CD4-positive, alpha-beta T cell (primary cell): ENCODE measurements around the gene MYOT. TPM values are rescaled to one million over a fixed set of nuclear protein-coding genes. Genes with fewer than 3 reads are reported as not detected.

ENCODE experiments used
- ATAC-seq: fragments of 200-7000 bp; cut with Tn5 transposase; one replicate; pipeline ENCODE4 v1.10.0; 2022; ENCODE audit warnings: mild to moderate bottlenecking; ENCODE audit not compliant: poor library complexity
- CTCF ChIA-PET: fragments of 350-600 bp; sonication (Branson Sonifier 250); formaldehyde crosslinking; loops from one replicate; lab custom pipeline; 2021; ENCODE audit warnings: antibody characterized with exemption, inconsistent platforms; lab: Charles Lee
- POLR2A ChIA-PET: fragments of 350-600 bp; sonication (Branson Sonifier 250); formaldehyde crosslinking; loops from one replicate; lab custom pipeline; 2021; ENCODE audit warnings: antibody characterized with exemption, inconsistent platforms; lab: Charles Lee
- DNase-seq, 14 experiments: peaks; one replicate each; pipeline ENCODE4 v3.0.0-alpha.2; 2013 to 2020; ENCODE audit warnings: mixed read lengths in 2 of 14
- H3K27ac ChIP-seq, 2 donors: one replicate each; pipeline versions ENCODE4 v1.5.1 to v1.7.0; 2013; ENCODE audit warnings: low read length in 2 of 2, low read depth in 1 of 2, mild to moderate bottlenecking in 1 of 2
- H3K27me3 ChIP-seq, 2 experiments: 1 replicate in 1 of 2; 2 replicates in 1 of 2; pipeline versions ENCODE4 v1.6.1 to v1.7.0; 2013; ENCODE audit warnings: low read length in 2 of 2, control low read depth in 1 of 2, mild to moderate bottlenecking in 1 of 2, moderate library complexity in 1 of 2; ENCODE audit not compliant: insufficient read depth in 2 of 2, control insufficient read depth in 1 of 2
- H3K36me3 ChIP-seq: one replicate; pipeline ENCODE4 v1.6.1; 2013; ENCODE audit warnings: low read length, control low read depth; ENCODE audit not compliant: insufficient read depth
- H3K4me1 ChIP-seq: one replicate; pipeline ENCODE4 v1.6.1; 2013; ENCODE audit warnings: low read length, control low read depth; ENCODE audit not compliant: insufficient read depth
- H3K4me3 ChIP-seq: one replicate; pipeline ENCODE4 v1.5.1; 2013; ENCODE audit warnings: mild to moderate bottlenecking, low read length, moderate library complexity
- H3K9me3 ChIP-seq, 2 experiments: 1 replicate in 1 of 2; 2 replicates in 1 of 2; pipeline versions ENCODE4 v1.6.1 to v1.7.0; 2013; ENCODE audit warnings: low read length in 2 of 2, mild to moderate bottlenecking in 2 of 2, control low read depth in 1 of 2, moderate library complexity in 1 of 2; ENCODE audit not compliant: control insufficient read depth in 1 of 2, insufficient read depth in 1 of 2
- H3K27ac Mint-ChIP-seq: one replicate; pipeline ENCODE4 v1.8.0; 2020; ENCODE audit warnings: mixed read lengths
- H3K27me3 Mint-ChIP-seq: one replicate; pipeline ENCODE4 v1.8.0; 2021; ENCODE audit warnings: mixed read lengths
- H3K36me3 Mint-ChIP-seq: one replicate; pipeline ENCODE4 v1.8.0; 2021; ENCODE audit warnings: low read depth, mixed read lengths
- H3K4me1 Mint-ChIP-seq: one replicate; pipeline ENCODE4 v1.8.0; 2021; ENCODE audit warnings: low read depth, mixed read lengths
- H3K4me3 Mint-ChIP-seq: one replicate; pipeline ENCODE4 v1.8.0; 2020; ENCODE audit warnings: mild to moderate bottlenecking, mixed read lengths
- H3K9me3 Mint-ChIP-seq: one replicate; pipeline ENCODE4 v1.8.0; 2020; ENCODE audit warnings: mixed read lengths
- intact Hi-C, 2 experiments: fragments of 100-400 bp; cut with DNase I in 1 of 2; cut with micrococcal nuclease in 1 of 2; formaldehyde crosslinking; loops; one replicate each; pipeline versions ENCODE4 v1.15.1 to v1.9.0; 2023 to 2025; cut with DNase I, micrococcal nuclease
- total RNA-seq, 174 experiments: library from RNA in 2 of 174; stranded (reverse) in 2 of 174; gene quantifications; one replicate each; pipeline ENCODE4 v1.2.3 and lab custom pipeline; 2021 to 2026
- TF ChIP-seq, protein P1 (sequence below): fragments of 200-600 bp; IDR thresholded peaks from one replicate; pipeline ENCODE4 v1.8.0; 2022; ENCODE audit warnings: antibody characterized with exemption, mild to moderate bottlenecking

Gene MYOT
- total RNA-seq, 2 experiments from 2014 or later: not detected

- no peaks in the 10 kb centered on the region for H3K27me3 Mint-ChIP-seq
- ATAC-seq (no peak), DNase-seq (no peak)
- no peaks in the 10 kb centered on the region for H3K36me3 Mint-ChIP-seq
- H3K4me1 Mint-ChIP-seq: peaks cover 5% of the 10 kb centered on the region
- H3K27me3 ChIP-seq: no peaks in the 10 kb centered on the region
- no peaks in the 10 kb centered on the region for H3K9me3 ChIP-seq
- no peaks in the 10 kb centered on the region for H3K9me3 Mint-ChIP-seq
- intact Hi-C loops: no loop called here
- TF ChIP-seq, protein P1, sequence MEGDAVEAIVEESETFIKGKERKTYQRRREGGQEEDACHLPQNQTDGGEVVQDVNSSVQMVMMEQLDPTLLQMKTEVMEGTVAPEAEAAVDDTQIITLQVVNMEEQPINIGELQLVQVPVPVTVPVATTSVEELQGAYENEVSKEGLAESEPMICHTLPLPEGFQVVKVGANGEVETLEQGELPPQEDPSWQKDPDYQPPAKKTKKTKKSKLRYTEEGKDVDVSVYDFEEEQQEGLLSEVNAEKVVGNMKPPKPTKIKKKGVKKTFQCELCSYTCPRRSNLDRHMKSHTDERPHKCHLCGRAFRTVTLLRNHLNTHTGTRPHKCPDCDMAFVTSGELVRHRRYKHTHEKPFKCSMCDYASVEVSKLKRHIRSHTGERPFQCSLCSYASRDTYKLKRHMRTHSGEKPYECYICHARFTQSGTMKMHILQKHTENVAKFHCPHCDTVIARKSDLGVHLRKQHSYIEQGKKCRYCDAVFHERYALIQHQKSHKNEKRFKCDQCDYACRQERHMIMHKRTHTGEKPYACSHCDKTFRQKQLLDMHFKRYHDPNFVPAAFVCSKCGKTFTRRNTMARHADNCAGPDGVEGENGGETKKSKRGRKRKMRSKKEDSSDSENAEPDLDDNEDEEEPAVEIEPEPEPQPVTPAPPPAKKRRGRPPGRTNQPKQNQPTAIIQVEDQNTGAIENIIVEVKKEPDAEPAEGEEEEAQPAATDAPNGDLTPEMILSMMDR: no peak
- H3K27ac ChIP-seq: no peak overlapping the region
- CTCF ChIA-PET: interaction anchor here (1.1 kb wide), 1 partner anchor 12 kb away, joined by 3 read pairs; no protein-coding TSS in a partner anchor
- no peak overlapping the region for H3K4me3 ChIP-seq
- no peak overlapping the region for H3K27ac Mint-ChIP-seq
- no peak overlapping the region for H3K4me3 Mint-ChIP-seq
- POLR2A ChIA-PET: no interaction called here
- H3K4me1 ChIP-seq: no peaks in the 10 kb centered on the region
- H3K36me3 ChIP-seq: no peaks in the 10 kb centered on the region
Observed at GRCh38 chr5:137866541-137867388, 895 bp upstream of the MYOT start.

GRCh38 chr5:137870647-137871339, 3.1 kb downstream of the MYOT start:
- no peaks in the 10 kb centered on the region for H3K27me3 Mint-ChIP-seq
- no peaks in the 10 kb centered on the region for H3K27me3 ChIP-seq
- ChIA-PET CTCF (no interaction called here), POLR2A (no interaction called here)
- DNase-seq (no peak), ATAC-seq (no peak)
- H3K36me3 ChIP-seq: no peaks in the 10 kb centered on the region
- H3K4me1 ChIP-seq: no peaks in the 10 kb centered on the region
- H3K4me3 Mint-ChIP-seq: no peak overlapping the region
- H3K9me3 ChIP-seq: no peaks in the 10 kb centered on the region
- no peak overlapping the region for H3K27ac Mint-ChIP-seq
- H3K36me3 Mint-ChIP-seq: no peaks in the 10 kb centered on the region
- TF ChIP-seq, protein P1: no peak
- H3K4me1 Mint-ChIP-seq: no peaks in the 10 kb centered on the region
- intact Hi-C loops: no loop called here
- no peak overlapping the region for H3K4me3 ChIP-seq
- H3K27ac ChIP-seq: no peak overlapping the region
- no peaks in the 10 kb centered on the region for H3K9me3 Mint-ChIP-seq

DNA sequence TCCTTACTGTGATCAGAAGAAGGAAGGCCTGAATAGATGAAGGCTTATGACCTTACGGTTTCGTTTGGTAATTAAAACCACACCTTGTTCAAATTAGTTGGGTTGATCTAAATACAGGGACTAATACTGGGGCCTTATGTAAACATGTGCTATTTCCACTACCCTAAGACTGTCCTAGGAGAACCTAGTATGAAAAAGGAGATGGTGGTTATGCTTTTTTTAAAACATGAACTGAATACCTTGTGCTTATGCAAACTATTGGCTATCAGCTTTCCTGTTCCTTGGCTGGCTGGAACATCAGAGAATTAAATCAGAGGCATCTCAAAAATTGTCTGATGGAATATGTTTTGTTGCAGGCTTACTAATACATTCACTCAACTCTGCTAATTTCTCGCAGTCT, 3.9 kb downstream of the MYOT start:
- H3K36me3 Mint-ChIP-seq: no peaks in the 10 kb centered on the region
- no peaks in the 10 kb centered on the region for H3K4me1 ChIP-seq
- H3K27me3 Mint-ChIP-seq: no peaks in the 10 kb centered on the region
- TF ChIP-seq, protein P1: no peak
- intact Hi-C loops: no loop called here
- H3K36me3 ChIP-seq: no peaks in the 10 kb centered on the region
- ChIA-PET POLR2A (no interaction called here), CTCF (no interaction called here)
- H3K27ac Mint-ChIP-seq: no peak overlapping the region
- H3K9me3 Mint-ChIP-seq: no peaks in the 10 kb centered on the region
- H3K27ac ChIP-seq: no peak overlapping the region
- no peak overlapping the region for H3K4me3 Mint-ChIP-seq
- ATAC-seq (no peak), DNase-seq (no peak)
- no peaks in the 10 kb centered on the region for H3K4me1 Mint-ChIP-seq
- no peaks in the 10 kb centered on the region for H3K27me3 ChIP-seq
- no peak overlapping the region for H3K4me3 ChIP-seq
- H3K9me3 ChIP-seq: no peaks in the 10 kb centered on the region
